ENCODE data around the gene CFAP68.

The CFAP68 gene

DNA sequence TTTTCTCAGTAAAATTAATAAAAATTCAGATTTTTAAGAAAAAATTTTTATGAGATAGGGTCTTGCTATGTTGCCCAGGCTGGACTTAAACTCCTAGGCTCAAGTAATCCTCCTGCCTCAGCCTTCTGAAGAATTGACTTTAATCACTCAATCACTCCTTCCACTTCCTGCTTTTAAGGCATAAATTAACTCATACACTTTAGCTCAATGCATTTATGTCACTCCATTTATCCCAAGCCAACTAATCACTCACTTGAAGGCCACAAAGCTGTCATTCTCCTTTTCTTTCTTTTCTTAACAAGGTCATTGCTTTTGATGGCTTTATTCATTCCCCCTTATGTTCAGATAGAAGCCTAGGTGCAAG, 8.8 kb upstream of the CFAP68 start:
- Histone ChIP-seq H3F3A (ENCODE audit: insufficient read depth, low read length) (no peaks in the 10 kb centered on the region), H3K27ac (ENCODE audit: low read depth, low read length, poor library complexity, severe bottlenecking) (peak overlapping the region; percentile 8), H3K79me2 (ENCODE audit: insufficient read depth, low read length) (no peaks in the 10 kb centered on the region), H3K27me3 (ENCODE audit: insufficient read depth, low read length) (no peaks in the 10 kb centered on the region), H3K4me2 (ENCODE audit: low read length) (peak overlapping the region; percentile 91), H3K4me3 (ENCODE audit: low read depth, low read length, poor library complexity, severe bottlenecking) (peak overlapping the region; percentile 80), H4K20me1 (ENCODE audit: insufficient read depth, low read length) (no peaks in the 10 kb centered on the region), H3K4me1 (ENCODE audit: insufficient read depth, low read length, severe bottlenecking) (peaks cover 18% of the 10 kb centered on the region), H3K36me3 (ENCODE audit: insufficient read depth, low read length) (peaks cover 40% of the 10 kb centered on the region), H3K9me2 (ENCODE audit: low read depth, low read length) (no peaks in the 10 kb centered on the region), H2AFZ (ENCODE audit: low read length) (peak overlapping the region; percentile 96), H3K9me3 (ENCODE audit: low read length) (no peaks in the 10 kb centered on the region), H3K9ac (ENCODE audit: low read length) (peak overlapping the region; percentile 85)
- TF ChIP-seq CTCF (IDR thresholded peaks at IDR 0.05; ENCODE audit: low read length), result no peak
- TF ChIP-seq EZH2 (IDR thresholded peaks at IDR 0.05; ENCODE audit: borderline replicate concordance, low read length), result no peak

DNA sequence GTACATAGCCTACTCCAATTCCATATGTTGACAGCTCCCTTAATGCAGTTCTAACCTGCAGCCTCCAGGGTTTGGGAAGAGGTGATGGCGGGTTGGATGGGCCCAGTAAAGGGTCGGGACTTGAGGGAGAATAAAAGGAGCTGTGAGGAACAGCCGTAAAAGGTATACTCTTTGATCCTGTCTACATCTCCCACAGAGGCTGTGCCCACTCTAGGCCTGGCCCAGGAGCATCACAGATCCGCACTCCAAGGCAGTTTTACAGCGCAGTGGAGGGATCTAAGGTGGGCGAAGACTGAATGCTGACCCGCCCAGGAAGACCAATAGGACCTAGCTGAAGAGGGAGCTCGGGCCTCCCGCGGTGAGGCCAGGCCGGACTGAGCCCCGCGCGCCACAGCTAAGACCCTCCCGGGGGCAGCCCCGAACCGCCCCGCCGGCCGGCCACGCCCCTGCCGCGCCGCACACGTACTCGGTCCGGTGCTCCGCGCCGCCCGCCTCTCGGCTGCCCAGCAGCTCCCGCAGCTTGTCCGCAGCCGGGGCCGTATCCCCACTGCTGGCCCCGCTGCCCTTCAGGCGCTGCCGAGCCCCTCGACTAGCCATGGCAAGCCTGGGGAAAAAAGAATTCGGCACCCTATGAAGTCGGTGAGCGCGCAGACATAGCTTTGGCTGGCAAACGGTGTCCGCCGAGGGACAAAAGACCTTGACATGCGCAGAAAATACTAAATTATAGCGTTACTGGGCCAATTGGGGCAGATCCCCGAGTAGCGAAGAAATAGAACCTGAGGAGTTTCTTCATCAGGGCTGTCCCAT, 8.3 kb upstream of the CFAP68 start, which contains the start of gene ALG9:
Gene ALG9 (minus strand): TSS at position 696 of the 807 bp plus-strand sequence. CDS start 99 bp downstream, at position 597.
- peak within 1 kb of the TSS; percentile 85 for H3K9ac ChIP-seq (ENCODE audit: low read length)
- H3K9me3 ChIP-seq (ENCODE audit: low read length), result no peaks in the 10 kb centered on the region
- TF ChIP-seq EZH2 (IDR thresholded peaks at IDR 0.05; ENCODE audit: borderline replicate concordance, low read length) (no peak), CTCF (IDR thresholded peaks at IDR 0.05; ENCODE audit: low read length) (peak; percentile 23; the same call in 1 of the 2 replicates)
- H2AFZ ChIP-seq (ENCODE audit: low read length), result peak within 1 kb of the TSS; percentile 96
- H3K36me3 ChIP-seq (ENCODE audit: insufficient read depth, low read length), result peaks cover 39% of the 10 kb centered on the region
- H3K27ac ChIP-seq (ENCODE audit: low read depth, low read length, poor library complexity, severe bottlenecking), result peak within 1 kb of the TSS; percentile 8
- peaks cover 18% of the 10 kb centered on the region for H3K4me1 ChIP-seq (ENCODE audit: insufficient read depth, low read length, severe bottlenecking)
- H3K27me3 ChIP-seq (ENCODE audit: insufficient read depth, low read length), result no peaks in the 10 kb centered on the region
- H4K20me1 ChIP-seq (ENCODE audit: insufficient read depth, low read length), result no peaks in the 10 kb centered on the region
- H3K9me2 ChIP-seq (ENCODE audit: low read depth, low read length), result no peaks in the 10 kb centered on the region
- H3K4me3 ChIP-seq (ENCODE audit: low read depth, low read length, poor library complexity, severe bottlenecking), result peak within 1 kb of the TSS; percentile 80
- H3F3A ChIP-seq (ENCODE audit: insufficient read depth, low read length), result 0 out of 2 replicates have a peak, but pooled peaks cover 5% of the 10 kb centered on the region
- no peaks in the 10 kb centered on the region for H3K79me2 ChIP-seq (ENCODE audit: insufficient read depth, low read length)
- H3K4me2 ChIP-seq (ENCODE audit: low read length), result peak within 1 kb of the TSS; percentile 91

DNA sequence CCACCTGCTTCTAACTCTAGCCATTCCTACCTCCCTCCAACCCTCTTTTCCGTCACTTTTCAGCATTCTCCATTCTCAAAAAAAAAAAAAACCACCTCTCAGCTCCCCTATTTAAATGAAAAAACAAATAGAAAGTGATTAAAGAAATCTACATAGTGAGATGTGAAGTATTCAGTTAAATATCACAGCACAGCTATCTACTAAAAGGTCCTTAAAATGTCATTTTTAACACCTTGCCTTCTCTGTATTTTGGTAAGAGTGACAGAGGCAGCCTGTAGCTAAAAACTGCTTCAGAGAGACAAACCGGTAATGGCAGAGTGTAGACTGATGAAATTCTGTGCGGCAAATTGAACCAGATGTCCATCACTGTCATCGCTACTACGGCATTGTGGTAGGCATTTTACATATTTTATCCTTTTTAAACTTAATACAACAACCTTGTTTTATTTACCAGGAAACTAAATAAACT, 7.6 kb upstream of the CFAP68 start:
- H3K9me3 ChIP-seq (ENCODE audit: low read length), result no peaks in the 10 kb centered on the region

More for the DNA sequence above, 7.6 kb upstream of the CFAP68 start:
- Histone ChIP-seq H3K9me2 (ENCODE audit: low read depth, low read length) (no peaks in the 10 kb centered on the region), H3K27ac (ENCODE audit: low read depth, low read length, poor library complexity, severe bottlenecking) (peak overlapping the region; percentile 8), H4K20me1 (ENCODE audit: insufficient read depth, low read length) (no peaks in the 10 kb centered on the region), H3K36me3 (ENCODE audit: insufficient read depth, low read length) (peaks cover 39% of the 10 kb centered on the region; the same call in 1 of the 2 replicates), H3K27me3 (ENCODE audit: insufficient read depth, low read length) (no peaks in the 10 kb centered on the region), H2AFZ (ENCODE audit: low read length) (peak overlapping the region; percentile 96), H3F3A (ENCODE audit: insufficient read depth, low read length) (0 out of 2 replicates have a peak, but pooled peaks cover 6% of the 10 kb centered on the region), H3K4me2 (ENCODE audit: low read length) (peak overlapping the region; percentile 91), H3K4me1 (ENCODE audit: insufficient read depth, low read length, severe bottlenecking) (peaks cover 18% of the 10 kb centered on the region), H3K4me3 (ENCODE audit: low read depth, low read length, poor library complexity, severe bottlenecking) (peak overlapping the region; percentile 80), H3K9ac (ENCODE audit: low read length) (peak overlapping the region; percentile 85), H3K79me2 (ENCODE audit: insufficient read depth, low read length) (no peaks in the 10 kb centered on the region)
- TF ChIP-seq CTCF (IDR thresholded peaks at IDR 0.05; ENCODE audit: low read length) (no peak), EZH2 (IDR thresholded peaks at IDR 0.05; ENCODE audit: borderline replicate concordance, low read length) (no peak)

Data from OCI-LY1 (cell line).